HepG2 (cell line): Measurements from ENCODE around the gene NT5DC1. TPM values are rescaled to one million over a fixed set of nuclear protein-coding genes. Genes with fewer than 3 reads are reported as not detected.

ENCODE experiments used
- CBX1 ChIP-seq: IDR thresholded peaks from one replicate; pipeline ENCODE4 v1.6.1; 2016; ENCODE audit warnings: antibody characterized with exemption, low read depth
- CCDC6 ChIP-seq: sonication (generic); formaldehyde crosslinking; IDR thresholded peaks from 2 replicates; pipeline ENCODE4 v1.8.1; 2022; ENCODE audit warnings: mild to moderate bottlenecking, missing genetic modification reagents, moderate library complexity
- CEBPB ChIP-seq: IDR thresholded peaks from 2 replicates; pipeline ENCODE4 v1.6.1; 2011; ENCODE audit warnings: low read depth, low read length, improper control_type of control experiment, borderline replicate concordance
- NBN ChIP-seq: fragments of 450-650 bp; conservative IDR thresholded peaks from 2 replicates; pipeline ENCODE4 v1.6.1; 2017
- NFE2L1 ChIP-seq: sonication (generic); formaldehyde crosslinking; IDR thresholded peaks from 2 replicates; pipeline ENCODE4 v1.4.0; 2020; ENCODE audit warnings: missing genetic modification reagents, mild to moderate bottlenecking, borderline replicate concordance
- NFRKB ChIP-seq: fragments of 450-650 bp; IDR thresholded peaks from 2 replicates; pipeline ENCODE4 v1.6.1; 2017
- NR3C1 ChIP-seq: sonication (generic); formaldehyde crosslinking; IDR thresholded peaks from 2 replicates; pipeline ENCODE4 v1.4.0; 2020; ENCODE audit warnings: missing genetic modification reagents
- PRMT3 ChIP-seq: sonication (generic); formaldehyde crosslinking; IDR thresholded peaks from 2 replicates; pipeline ENCODE4 v1.8.1; 2022; ENCODE audit warnings: low read depth, mild to moderate bottlenecking, moderate library complexity, missing genetic modification reagents, borderline replicate concordance
- SIN3A ChIP-seq: IDR thresholded peaks from 2 replicates; pipeline ENCODE4 v1.6.1; 2011; ENCODE audit warnings: low read depth, mild to moderate bottlenecking, control low read depth, low read length, borderline replicate concordance
- TBX3 ChIP-seq: fragments of 450-650 bp; IDR thresholded peaks from 2 replicates; pipeline ENCODE4 v1.6.1; 2017; ENCODE audit warnings: antibody characterized with exemption, mild to moderate bottlenecking, inconsistent platforms, borderline replicate concordance
- ZFP1 ChIP-seq: IDR thresholded peaks from 2 replicates; pipeline ENCODE4 v1.6.1; 2016
- ZNF282 ChIP-seq: fragments of 450-650 bp; IDR thresholded peaks from 2 replicates; pipeline ENCODE4 v1.6.1; 2018; ENCODE audit not compliant: partially characterized antibody
- ZNF747 ChIP-seq: sonication (generic); formaldehyde crosslinking; IDR thresholded peaks from 2 replicates; pipeline ENCODE4 v1.8.1; 2023; ENCODE audit warnings: missing genetic modification reagents, mild to moderate bottlenecking, borderline replicate concordance
- polyA plus RNA-seq, 8 experiments: library from polyadenylated mRNA; depleted of rRNA in 3 of 8; stranded (reverse) in 7 of 8; unstranded in 1 of 8; fragments of >200 nt; fragmentation: Illumina TruSeq in 4 of 8; extraction: Trizol in 4 of 8; gene quantifications; 2 replicates each; pipeline versions ENCODE4 v1.2.1 to v1.2.3, GENCODE V29; 2011 to 2016; ENCODE audit warnings: low read depth in 4 of 8, missing spikeins in 1 of 8, mixed read lengths in 1 of 8; ENCODE audit not compliant: insufficient read depth in 1 of 8
- total RNA-seq, 5 experiments: library from RNA; depleted of rRNA; stranded (reverse); fragments of >200 nt; fragmentation: Illumina TruSeq; extraction: Trizol; gene quantifications; 2 replicates each; pipeline ENCODE4 v1.2.3, GENCODE V29; 2016; ENCODE audit warnings: low read depth in 1 of 5
- TF ChIP-seq, protein P1 (sequence below): sonication (generic); formaldehyde crosslinking; IDR thresholded peaks from 2 replicates; pipeline ENCODE4 v1.4.0; 2020; ENCODE audit warnings: missing genetic modification reagents
- TF ChIP-seq, protein P2 (sequence below): IDR thresholded peaks from 2 replicates; pipeline ENCODE4 v1.6.1; 2016; ENCODE audit warnings: missing biosample characterization, missing genetic modification reagents, low read depth
- TF ChIP-seq, protein P3 (sequence below): sonication (generic); formaldehyde crosslinking; IDR thresholded peaks from 2 replicates; pipeline ENCODE4 v1.5.0; 2020; ENCODE audit warnings: mild to moderate bottlenecking, missing genetic modification reagents, moderate library complexity
- TF ChIP-seq, protein P4 (sequence below): IDR thresholded peaks from 2 replicates; pipeline ENCODE4 v1.6.1; 2016; ENCODE audit warnings: mild to moderate bottlenecking, missing biosample characterization, missing genetic modification reagents
- TF ChIP-seq, protein P5 (sequence below): sonication (generic); formaldehyde crosslinking; IDR thresholded peaks from 2 replicates; pipeline ENCODE4 v1.4.0; 2020; ENCODE audit warnings: missing genetic modification reagents, mild to moderate bottlenecking, borderline replicate concordance
- TF ChIP-seq, protein P6 (sequence below): sonication (generic); formaldehyde crosslinking; IDR thresholded peaks from 2 replicates; pipeline ENCODE4 v1.4.0; 2020; ENCODE audit warnings: missing genetic modification reagents

The NT5DC1 gene
- total and polyA plus RNA-seq, 2 of the 13 experiments (the other 11 are each of a cell fraction or from before 2014, with no cell fraction given), result 27.0 to 56.1 TPM

DNA sequence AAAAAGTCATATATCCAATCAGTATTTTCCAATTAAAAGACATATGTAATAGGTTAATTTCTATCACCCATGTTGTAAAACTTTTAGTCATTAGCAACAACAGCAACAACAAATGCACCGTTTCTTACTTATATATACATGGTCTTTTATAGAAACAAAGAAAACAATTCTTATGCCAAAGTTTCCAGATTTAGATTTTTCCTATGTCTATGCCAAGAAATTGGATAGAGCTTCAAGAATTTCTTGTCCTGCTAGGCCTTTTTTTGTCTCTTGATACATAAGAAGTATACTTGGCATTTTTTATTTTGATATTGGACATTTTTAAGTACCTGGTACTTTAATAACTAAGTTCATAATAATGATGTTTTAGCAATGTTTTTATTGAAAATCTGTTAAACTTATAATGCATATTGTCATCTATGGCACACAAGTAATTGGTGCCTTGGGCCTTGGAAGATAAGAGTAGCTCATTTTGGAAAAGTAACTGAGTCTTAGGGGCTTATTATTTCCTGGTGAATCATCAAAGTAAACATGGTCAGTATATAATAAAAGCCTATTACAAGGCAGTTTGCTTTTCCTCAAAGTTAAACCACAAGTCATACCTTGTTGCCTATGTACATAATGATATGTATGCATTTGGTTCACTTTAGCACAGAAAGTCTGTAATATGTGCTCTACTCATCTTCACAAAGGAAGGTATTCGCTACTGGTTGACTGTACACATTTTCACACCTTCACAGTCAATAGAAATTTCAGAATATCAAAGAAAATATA, 29.9 kb upstream of the NT5DC1 start (continued):
- TF ChIP-seq CBX1 (no peak), NFRKB (no peak), SIN3A (no peak), ZNF747 (CRISPR knock-in tag) (no peak), NBN (no peak), TBX3 (peak; percentile 72; the same call in 1 of the 2 replicates), ZFP1 (CRISPR knock-in tag) (no peak), CEBPB (no peak), ZNF282 (no peak), NFE2L1 (no peak), NR3C1 (CRISPR knock-in tag) (no peak), CCDC6 (CRISPR knock-in tag) (no peak), PRMT3 (no peak)
- TF ChIP-seq, protein P1, sequence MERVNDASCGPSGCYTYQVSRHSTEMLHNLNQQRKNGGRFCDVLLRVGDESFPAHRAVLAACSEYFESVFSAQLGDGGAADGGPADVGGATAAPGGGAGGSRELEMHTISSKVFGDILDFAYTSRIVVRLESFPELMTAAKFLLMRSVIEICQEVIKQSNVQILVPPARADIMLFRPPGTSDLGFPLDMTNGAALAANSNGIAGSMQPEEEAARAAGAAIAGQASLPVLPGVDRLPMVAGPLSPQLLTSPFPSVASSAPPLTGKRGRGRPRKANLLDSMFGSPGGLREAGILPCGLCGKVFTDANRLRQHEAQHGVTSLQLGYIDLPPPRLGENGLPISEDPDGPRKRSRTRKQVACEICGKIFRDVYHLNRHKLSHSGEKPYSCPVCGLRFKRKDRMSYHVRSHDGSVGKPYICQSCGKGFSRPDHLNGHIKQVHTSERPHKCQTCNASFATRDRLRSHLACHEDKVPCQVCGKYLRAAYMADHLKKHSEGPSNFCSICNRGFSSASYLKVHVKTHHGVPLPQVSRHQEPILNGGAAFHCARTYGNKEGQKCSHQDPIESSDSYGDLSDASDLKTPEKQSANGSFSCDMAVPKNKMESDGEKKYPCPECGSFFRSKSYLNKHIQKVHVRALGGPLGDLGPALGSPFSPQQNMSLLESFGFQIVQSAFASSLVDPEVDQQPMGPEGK (CRISPR knock-in tag), result no peak
- TF ChIP-seq, protein P2, sequence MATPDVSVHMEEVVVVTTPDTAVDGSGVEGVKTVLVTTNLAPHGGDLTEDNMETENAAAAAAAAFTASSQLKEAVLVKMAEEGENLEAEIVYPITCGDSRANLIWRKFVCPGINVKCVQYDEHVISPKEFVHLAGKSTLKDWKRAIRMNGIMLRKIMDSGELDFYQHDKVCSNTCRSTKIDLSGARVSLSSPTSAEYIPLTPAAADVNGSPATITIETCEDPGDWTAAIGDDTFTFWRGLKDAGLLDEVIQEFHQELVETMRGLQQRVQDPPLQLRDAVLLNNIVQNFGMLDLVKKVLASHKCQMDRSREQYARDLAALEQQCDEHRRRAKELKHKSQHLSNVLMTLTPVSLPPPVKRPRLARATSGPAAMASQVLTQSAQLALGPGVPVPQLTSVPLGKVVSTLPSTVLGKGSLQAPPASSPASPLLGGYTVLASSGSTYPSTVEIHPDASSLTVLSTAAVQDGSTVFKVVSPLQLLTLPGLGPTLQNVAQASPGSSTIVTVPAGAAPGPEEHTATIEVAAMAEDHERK (CRISPR knock-in tag), result no peak
- TF ChIP-seq, protein P3, sequence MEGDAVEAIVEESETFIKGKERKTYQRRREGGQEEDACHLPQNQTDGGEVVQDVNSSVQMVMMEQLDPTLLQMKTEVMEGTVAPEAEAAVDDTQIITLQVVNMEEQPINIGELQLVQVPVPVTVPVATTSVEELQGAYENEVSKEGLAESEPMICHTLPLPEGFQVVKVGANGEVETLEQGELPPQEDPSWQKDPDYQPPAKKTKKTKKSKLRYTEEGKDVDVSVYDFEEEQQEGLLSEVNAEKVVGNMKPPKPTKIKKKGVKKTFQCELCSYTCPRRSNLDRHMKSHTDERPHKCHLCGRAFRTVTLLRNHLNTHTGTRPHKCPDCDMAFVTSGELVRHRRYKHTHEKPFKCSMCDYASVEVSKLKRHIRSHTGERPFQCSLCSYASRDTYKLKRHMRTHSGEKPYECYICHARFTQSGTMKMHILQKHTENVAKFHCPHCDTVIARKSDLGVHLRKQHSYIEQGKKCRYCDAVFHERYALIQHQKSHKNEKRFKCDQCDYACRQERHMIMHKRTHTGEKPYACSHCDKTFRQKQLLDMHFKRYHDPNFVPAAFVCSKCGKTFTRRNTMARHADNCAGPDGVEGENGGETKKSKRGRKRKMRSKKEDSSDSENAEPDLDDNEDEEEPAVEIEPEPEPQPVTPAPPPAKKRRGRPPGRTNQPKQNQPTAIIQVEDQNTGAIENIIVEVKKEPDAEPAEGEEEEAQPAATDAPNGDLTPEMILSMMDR (CRISPR knock-in tag), result no peak
- TF ChIP-seq, protein P4, sequence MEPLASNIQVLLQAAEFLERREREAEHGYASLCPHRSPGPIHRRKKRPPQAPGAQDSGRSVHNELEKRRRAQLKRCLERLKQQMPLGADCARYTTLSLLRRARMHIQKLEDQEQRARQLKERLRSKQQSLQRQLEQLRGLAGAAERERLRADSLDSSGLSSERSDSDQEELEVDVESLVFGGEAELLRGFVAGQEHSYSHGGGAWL (CRISPR knock-in tag), result no peak
- TF ChIP-seq, protein P5, sequence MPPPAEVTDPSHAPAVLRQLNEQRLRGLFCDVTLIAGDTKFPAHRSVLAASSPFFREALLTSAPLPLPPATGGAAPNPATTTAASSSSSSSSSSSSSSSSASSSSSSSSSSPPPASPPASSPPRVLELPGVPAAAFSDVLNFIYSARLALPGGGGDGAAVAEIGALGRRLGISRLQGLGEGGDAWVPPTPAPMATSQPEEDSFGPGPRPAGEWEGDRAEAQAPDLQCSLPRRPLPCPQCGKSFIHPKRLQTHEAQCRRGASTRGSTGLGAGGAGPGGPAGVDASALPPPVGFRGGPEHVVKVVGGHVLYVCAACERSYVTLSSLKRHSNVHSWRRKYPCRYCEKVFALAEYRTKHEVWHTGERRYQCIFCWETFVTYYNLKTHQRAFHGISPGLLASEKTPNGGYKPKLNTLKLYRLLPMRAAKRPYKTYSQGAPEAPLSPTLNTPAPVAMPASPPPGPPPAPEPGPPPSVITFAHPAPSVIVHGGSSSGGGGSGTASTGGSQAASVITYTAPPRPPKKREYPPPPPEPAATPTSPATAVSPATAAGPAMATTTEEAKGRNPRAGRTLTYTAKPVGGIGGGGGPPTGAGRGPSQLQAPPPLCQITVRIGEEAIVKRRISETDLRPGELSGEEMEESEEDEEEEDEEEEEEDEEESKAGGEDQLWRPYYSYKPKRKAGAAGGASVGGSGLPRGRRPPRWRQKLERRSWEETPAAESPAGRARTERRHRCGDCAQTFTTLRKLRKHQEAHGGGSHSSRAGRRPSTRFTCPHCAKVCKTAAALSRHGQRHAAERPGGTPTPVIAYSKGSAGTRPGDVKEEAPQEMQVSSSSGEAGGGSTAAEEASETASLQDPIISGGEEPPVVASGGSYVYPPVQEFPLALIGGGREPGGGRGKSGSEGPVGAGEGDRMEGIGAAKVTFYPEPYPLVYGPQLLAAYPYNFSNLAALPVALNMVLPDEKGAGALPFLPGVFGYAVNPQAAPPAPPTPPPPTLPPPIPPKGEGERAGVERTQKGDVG, result no peak
- TF ChIP-seq, protein P6, sequence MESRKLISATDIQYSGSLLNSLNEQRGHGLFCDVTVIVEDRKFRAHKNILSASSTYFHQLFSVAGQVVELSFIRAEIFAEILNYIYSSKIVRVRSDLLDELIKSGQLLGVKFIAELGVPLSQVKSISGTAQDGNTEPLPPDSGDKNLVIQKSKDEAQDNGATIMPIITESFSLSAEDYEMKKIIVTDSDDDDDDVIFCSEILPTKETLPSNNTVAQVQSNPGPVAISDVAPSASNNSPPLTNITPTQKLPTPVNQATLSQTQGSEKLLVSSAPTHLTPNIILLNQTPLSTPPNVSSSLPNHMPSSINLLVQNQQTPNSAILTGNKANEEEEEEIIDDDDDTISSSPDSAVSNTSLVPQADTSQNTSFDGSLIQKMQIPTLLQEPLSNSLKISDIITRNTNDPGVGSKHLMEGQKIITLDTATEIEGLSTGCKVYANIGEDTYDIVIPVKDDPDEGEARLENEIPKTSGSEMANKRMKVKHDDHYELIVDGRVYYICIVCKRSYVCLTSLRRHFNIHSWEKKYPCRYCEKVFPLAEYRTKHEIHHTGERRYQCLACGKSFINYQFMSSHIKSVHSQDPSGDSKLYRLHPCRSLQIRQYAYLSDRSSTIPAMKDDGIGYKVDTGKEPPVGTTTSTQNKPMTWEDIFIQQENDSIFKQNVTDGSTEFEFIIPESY (CRISPR knock-in tag), result no peak
